ENCODE data around the gene STXBP5L.

STXBP5L gene

GRCh38 chr3:120956143-120956542 lies 48.1 kb downstream of the STXBP5L start:
- Histone ChIP-seq H3K27me3 (ENCODE audit: insufficient read depth, low read length, poor library complexity, severe bottlenecking) (no peaks in the 10 kb centered on the region), H3K79me2 (ENCODE audit: insufficient read depth, low read length) (no peaks in the 10 kb centered on the region), H3K4me3 (ENCODE audit: low read length, poor library complexity, severe bottlenecking) (no peak overlapping the region), H2AFZ (ENCODE audit: low read length) (no peak overlapping the region), H3K36me3 (ENCODE audit: insufficient read depth, low read length) (no peaks in the 10 kb centered on the region), H3K9me3 (ENCODE audit: insufficient read depth, low read depth, low read length) (no peaks in the 10 kb centered on the region), H3K4me1 (ENCODE audit: insufficient read depth, low read length, poor library complexity, severe bottlenecking) (no peaks in the 10 kb centered on the region), H3K9ac (ENCODE audit: low read depth, low read length, poor library complexity, severe bottlenecking) (no peak overlapping the region), H4K20me1 (ENCODE audit: insufficient read depth, low read length, poor library complexity, severe bottlenecking) (no peaks in the 10 kb centered on the region), H3K9me2 (replicated peaks; ENCODE audit: low read depth, low read length) (no peaks in the 10 kb centered on the region; the same call in 1 of the 2 replicates), H3F3A (ENCODE audit: low read depth) (no peaks in the 10 kb centered on the region), H3K4me2 (ENCODE audit: low read depth, low read length, poor library complexity, severe bottlenecking) (no peak overlapping the region)
- TF ChIP-seq EZH2phosphoT487 (IDR thresholded peaks at IDR 0.05; ENCODE audit: borderline replicate concordance): no peak
- no peak for TF ChIP-seq CTCF (conservative IDR thresholded peaks at IDR 0.05; ENCODE audit: low read length)

- no peak overlapping the region for H3K4me3 ChIP-seq (ENCODE audit: low read length, poor library complexity, severe bottlenecking)
- H3K27me3 ChIP-seq (ENCODE audit: insufficient read depth, low read length, poor library complexity, severe bottlenecking): no peaks in the 10 kb centered on the region
- no peaks in the 10 kb centered on the region for H3K9me2 ChIP-seq (replicated peaks; ENCODE audit: low read depth, low read length)
- no peak overlapping the region for H2AFZ ChIP-seq (ENCODE audit: low read length)
- TF ChIP-seq EZH2phosphoT487 (IDR thresholded peaks at IDR 0.05; ENCODE audit: borderline replicate concordance) (no peak), CTCF (conservative IDR thresholded peaks at IDR 0.05; ENCODE audit: low read length) (no peak)
- no peaks in the 10 kb centered on the region for H4K20me1 ChIP-seq (ENCODE audit: insufficient read depth, low read length, poor library complexity, severe bottlenecking)
- no peaks in the 10 kb centered on the region for H3K36me3 ChIP-seq (ENCODE audit: insufficient read depth, low read length)
- H3K9ac ChIP-seq (ENCODE audit: low read depth, low read length, poor library complexity, severe bottlenecking): no peak overlapping the region
- H3K4me2 ChIP-seq (ENCODE audit: low read depth, low read length, poor library complexity, severe bottlenecking): no peak overlapping the region
- no peaks in the 10 kb centered on the region for H3K79me2 ChIP-seq (ENCODE audit: insufficient read depth, low read length)
- no peaks in the 10 kb centered on the region for H3F3A ChIP-seq (ENCODE audit: low read depth)
- H3K4me1 ChIP-seq (ENCODE audit: insufficient read depth, low read length, poor library complexity, severe bottlenecking): no peaks in the 10 kb centered on the region
- no peaks in the 10 kb centered on the region; the same call in 1 of the 2 replicates for H3K9me3 ChIP-seq (ENCODE audit: insufficient read depth, low read depth, low read length)
These were observed 74.8 kb downstream of the STXBP5L start for GRCh38 chr3:120982608-120983320.

- no peak overlapping the region for H2AFZ ChIP-seq (ENCODE audit: low read length)
- H3K4me2 ChIP-seq (ENCODE audit: low read depth, low read length, poor library complexity, severe bottlenecking): no peak overlapping the region
- no peaks in the 10 kb centered on the region for H3K27me3 ChIP-seq (ENCODE audit: insufficient read depth, low read length, poor library complexity, severe bottlenecking)
- no peak overlapping the region for H3K9ac ChIP-seq (ENCODE audit: low read depth, low read length, poor library complexity, severe bottlenecking)
- no peaks in the 10 kb centered on the region; the same call in 1 of the 2 replicates for H3K9me3 ChIP-seq (ENCODE audit: insufficient read depth, low read depth, low read length)
- no peak overlapping the region for H3K4me3 ChIP-seq (ENCODE audit: low read length, poor library complexity, severe bottlenecking)
- H3K4me1 ChIP-seq (ENCODE audit: insufficient read depth, low read length, poor library complexity, severe bottlenecking): no peaks in the 10 kb centered on the region
- H3K9me2 ChIP-seq (replicated peaks; ENCODE audit: low read depth, low read length): no peaks in the 10 kb centered on the region
- H3K79me2 ChIP-seq (ENCODE audit: insufficient read depth, low read length): no peaks in the 10 kb centered on the region
- no peak for TF ChIP-seq CTCF (conservative IDR thresholded peaks at IDR 0.05; ENCODE audit: low read length)
- TF ChIP-seq EZH2phosphoT487 (IDR thresholded peaks at IDR 0.05; ENCODE audit: borderline replicate concordance): no peak
- H3K36me3 ChIP-seq (ENCODE audit: insufficient read depth, low read length): no peaks in the 10 kb centered on the region
- H3F3A ChIP-seq (ENCODE audit: low read depth): no peaks in the 10 kb centered on the region
- no peaks in the 10 kb centered on the region for H4K20me1 ChIP-seq (ENCODE audit: insufficient read depth, low read length, poor library complexity, severe bottlenecking)
These were observed 75.3 kb downstream of the STXBP5L start for GRCh38 chr3:120983321-120983665.
